HG02938 (cell line): Measurements from ENCODE around the gene LPCAT1.
"Not testable (repeated sequence)": the region's sequence is repeated elsewhere in the genome, so short reads cannot be mapped to it uniquely, and the experiment has no call there.

Experiments used
- ATAC-seq: cut with Tn5 transposase; IDR thresholded peaks from one replicate; pipeline ENCODE4 v1.9.1; 2021; ENCODE audit warnings: mild to moderate bottlenecking, moderate library complexity; ENCODE audit not compliant: unreplicated experiment

The LPCAT1 gene

DNA sequence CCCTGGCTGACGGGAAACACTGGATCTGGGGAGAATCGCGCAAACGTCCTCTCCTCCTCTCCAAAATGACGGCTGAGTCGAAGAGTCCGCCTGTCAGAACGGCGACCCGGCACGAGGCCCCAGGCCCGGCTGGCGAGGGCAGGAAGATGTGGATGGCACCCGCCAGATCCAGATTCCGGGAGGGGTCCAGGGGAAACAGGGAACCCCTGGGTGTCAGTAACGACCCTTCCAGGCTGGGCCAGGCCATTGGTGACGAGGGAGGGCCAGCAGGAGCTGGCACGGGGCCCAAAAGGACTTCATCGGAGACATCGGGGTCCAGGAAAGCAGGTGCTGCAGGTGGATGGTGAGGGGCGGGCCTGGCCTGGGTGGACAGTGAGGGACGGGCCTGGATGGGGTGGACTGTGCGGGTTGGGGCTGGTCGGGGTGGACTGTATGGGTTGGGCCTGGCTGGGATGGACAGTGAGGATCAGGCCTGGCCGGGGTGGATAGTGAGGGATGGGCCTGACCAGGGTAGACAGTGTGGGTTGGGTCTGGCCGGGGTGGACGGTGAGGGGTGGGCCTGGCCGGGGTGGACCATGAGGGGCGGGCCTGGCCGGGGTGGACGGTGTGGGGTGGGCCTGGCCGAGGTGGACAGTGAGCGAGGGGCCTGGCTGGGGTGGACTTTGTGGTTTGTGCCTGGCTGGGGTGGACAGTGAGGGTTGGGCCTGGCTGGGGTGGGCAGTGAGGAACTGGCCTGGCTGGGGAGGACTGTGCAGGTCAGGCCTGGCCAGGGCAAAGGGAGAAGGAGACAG is 92.5 kb downstream of the LPCAT1 start:
- no peak for ATAC-seq

DNA sequence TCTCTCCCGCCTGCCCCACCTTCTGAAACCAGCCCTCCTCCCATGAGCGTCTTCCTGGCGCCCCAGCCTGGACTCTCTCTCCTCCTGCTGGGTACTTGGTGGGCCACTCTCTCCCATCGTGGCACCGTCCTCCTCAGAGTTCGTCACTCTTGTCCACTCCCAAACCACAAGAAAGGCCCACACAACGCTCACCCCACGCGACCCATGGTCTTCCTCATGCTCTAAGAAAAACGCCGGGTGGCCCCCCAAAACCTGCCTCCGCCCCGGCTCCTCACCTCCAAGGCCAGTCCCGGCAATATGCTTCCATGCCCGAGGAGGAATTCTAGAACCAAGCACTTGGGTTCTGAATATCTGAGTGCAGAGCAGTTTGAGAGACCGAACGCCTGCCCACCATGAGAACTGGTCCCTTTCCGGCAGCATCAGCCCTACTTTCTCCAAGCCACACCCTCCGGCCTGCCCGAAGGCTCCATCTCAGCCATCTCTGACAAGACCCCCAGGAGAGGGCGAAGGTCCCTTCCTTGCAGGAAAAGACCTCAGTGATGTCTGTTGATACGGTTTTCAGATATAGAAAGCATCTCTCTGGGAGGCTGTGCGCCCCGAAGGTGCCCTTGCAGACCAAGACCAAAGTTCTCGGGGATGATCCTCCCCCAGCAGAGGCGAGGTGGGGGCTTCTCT is 93.5 kb downstream of the LPCAT1 start:
- ATAC-seq = no peak

DNA sequence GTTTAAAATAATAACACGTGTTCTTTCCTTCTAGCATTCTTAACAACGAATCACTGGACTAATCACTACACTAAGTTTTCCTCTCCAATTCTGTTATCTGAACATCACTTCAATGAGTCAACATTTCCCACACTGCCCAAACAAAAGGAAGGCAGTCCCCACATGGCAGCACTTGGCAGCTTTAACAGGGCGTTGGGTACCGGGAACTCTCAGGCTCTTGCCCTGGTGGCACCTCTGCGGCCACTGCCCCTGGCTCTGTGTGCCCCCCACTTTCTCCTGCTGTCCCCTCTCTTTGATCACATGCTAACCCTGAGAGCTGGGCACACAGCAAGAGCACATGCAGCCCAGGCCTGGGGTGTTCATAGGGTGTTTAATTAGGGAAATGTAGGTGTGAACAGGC is 94.3 kb downstream of the LPCAT1 start:
- no peak for ATAC-seq

DNA sequence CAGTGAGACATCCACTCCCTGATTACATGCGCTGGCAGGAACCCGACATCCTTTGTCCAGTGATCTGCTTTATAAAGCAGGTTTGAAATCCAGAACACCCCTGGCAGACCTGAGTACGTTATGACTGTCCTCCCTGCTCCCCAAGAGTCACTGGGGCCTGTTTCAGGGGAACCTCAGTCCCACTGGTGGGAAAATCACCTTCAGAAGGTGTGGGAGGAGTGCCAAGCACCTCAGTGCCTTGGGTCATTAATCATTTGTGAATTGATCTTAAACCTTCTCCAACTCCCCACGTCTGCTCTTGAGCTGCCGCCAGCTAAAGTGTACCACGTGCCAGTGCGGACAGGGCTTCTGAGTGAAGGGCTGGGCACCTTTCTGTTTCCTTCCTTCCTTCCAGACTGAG is 94.7 kb downstream of the LPCAT1 start:
- no peak for ATAC-seq

DNA sequence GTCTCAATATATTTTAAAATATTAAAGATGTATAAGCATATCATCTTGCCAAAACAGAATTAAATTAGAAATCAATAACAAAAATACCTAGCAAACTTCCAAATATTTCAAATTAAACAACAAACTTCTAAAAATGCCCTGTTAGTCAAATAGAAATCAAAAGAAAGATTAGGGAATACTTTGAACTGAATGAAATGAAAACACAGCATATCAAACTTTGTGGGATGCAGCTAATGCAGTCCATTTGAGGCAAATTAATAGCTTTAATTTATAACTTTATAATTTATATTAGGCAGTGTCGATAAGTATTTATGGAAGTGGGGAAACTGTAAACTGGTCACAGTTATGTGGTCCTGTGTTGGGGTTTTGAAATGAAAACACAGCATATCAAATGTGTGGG is 95.7 kb downstream of the LPCAT1 start:
- ATAC-seq = no peak

DNA sequence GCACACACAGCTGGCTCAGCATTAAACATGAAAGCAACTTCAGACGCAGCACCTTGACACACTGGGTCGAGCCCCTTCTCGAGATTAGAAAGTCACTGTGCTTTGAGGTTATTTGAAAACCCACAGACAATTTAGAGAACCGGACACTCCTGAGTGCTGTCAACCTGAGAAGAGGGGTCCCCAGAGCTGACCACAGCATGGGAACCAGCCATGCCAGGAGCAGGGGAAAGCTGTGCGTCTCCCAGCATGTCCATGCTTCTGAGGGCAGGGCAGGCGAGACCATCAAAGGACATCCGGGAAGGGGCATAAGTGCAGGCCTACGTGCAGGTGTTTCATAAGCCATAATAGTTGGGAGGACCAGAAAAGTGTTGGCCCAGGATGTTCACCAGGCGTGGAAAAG is 99.0 kb downstream of the LPCAT1 start:
- no peak for ATAC-seq

DNA sequence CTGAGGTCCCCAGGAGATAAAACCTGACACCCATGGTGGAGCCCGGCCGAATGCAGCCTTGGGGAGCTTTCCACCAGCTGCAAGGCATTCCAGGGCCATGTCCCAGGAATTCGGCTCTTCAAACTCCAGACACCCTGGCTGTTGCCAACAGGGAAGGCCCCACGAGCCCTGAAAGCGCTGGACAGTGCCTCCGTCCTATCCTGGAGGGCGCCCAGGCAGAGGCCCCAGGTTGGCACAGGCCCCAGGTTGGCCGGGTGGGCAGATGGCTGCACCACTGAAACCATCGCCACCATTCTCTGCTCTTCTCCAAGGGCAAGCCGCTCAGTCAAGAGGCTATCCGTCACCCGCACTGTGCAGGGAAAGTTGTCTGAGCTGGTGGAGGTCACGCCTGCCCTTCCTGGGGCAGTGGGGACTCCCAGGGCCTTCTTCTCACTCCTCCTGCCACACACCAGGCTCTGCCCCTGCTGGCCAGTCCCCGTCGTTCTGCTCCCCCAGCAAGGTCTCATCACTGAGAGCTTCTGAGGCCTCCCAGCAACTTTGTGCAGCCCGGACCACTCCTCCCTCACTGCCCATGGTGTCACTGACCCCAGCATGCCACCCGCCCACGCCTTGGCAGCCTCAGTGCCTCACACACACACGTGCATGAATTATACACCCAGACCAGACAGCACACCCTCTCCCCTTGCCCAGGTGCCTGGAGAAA is 99.7 kb downstream of the LPCAT1 start:
- ATAC-seq = no peak

DNA sequence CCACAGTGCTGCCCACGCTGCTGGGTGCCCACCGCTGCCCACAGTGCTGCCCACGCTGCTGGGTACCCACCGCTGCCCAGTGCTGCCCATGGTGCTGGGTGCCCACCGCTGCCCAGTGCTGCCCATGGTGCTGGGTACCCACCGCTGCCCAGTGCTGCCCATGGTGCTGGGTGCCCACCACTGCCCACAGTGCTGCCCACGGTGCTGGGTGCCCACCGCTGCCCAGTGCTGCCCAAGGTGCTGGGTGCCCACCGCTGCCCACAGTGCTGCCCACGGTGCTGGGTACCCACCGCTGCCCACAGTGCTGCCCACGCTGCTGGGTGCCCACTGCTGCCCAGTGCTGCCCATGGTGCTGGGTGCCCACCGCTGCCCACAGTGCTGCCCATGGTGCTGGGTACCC is 101.2 kb downstream of the LPCAT1 start:
- ATAC-seq = not testable (repeated sequence)

DNA sequence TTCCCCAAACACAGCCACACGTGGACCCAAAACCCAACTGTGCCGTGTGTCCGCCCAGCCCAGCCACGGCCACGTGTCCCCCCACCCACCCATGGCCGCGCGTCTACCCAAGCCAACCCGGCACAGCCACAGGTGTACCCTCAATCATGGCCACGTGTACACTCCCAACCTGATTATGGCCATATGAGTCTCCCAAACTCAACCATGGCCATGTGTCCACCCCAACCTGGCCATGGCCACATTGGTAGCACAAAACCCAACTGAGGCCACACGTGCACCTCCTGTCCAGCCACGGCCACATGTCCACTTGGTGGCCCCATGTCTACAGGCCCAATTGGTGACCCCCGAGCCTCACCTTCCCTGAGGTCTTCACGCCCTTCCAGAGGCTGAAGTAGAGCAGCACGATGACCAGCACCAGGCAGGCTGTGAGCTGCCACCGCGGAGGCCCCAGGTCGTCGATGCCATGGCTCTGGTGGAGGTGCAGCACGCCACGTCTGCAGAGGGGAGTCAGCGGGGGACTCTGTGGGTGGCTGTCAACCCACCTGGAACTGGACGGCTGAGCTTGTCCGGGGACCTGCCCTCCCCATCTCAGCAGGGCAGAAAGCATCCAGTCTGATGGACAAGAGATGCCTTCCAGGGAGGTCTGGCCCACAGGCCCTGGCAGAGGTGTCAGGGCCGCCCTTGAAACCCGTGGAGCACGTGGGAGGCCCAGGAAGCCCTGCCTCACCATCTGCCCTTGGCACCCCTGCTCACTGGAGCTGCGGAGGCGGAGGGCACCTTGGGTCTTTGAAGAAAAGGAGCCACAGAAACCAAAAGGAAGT is 102.0 kb downstream of the LPCAT1 start:
- no peak for ATAC-seq

DNA sequence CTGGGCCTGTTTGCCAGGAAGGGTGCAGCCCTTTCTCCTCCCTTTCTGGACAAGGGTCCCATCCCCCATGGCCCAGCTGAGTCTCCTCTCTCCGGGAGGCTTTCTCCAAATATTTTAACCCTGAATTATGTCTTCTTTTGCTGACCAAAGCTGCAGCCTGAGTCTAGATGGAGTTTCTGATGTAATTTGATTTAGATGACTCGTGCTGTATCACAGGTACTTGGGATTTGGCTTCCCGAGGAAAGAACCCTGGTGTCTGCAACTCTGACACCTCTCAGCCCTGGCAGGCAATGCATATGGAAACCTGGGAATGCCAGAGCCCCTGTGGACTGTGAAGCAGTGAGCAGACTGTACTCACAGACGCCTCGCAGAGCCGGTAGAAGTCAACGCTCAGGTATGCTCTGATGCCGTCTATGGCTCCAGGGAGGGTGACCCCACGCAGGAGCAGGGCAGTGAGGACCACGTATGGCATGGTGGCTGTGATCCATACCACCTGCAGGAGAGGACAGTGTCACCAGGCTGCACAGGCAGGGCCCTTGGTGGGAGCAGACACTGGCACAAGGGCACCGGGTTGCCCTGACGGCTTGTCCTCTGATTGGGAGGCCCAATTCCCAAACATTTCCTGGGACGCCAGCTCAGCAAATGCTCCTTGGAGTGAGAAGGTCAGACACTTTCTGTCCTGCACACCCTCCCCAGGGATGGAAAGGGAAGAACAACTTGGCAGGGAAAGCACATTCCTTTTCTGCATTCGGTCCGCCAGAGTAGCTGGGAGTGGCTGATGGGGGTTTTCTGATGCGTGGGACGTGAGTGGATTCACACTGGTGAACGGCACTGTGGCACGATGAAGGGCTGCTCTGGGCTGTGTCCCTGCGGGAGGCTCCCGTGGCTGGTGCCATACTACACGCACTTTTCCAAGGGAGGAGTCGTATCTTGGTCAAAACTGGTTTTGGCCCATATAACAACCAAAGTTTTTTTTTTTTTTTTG is 103.3 kb downstream of the LPCAT1 start:
- no peak for ATAC-seq

DNA sequence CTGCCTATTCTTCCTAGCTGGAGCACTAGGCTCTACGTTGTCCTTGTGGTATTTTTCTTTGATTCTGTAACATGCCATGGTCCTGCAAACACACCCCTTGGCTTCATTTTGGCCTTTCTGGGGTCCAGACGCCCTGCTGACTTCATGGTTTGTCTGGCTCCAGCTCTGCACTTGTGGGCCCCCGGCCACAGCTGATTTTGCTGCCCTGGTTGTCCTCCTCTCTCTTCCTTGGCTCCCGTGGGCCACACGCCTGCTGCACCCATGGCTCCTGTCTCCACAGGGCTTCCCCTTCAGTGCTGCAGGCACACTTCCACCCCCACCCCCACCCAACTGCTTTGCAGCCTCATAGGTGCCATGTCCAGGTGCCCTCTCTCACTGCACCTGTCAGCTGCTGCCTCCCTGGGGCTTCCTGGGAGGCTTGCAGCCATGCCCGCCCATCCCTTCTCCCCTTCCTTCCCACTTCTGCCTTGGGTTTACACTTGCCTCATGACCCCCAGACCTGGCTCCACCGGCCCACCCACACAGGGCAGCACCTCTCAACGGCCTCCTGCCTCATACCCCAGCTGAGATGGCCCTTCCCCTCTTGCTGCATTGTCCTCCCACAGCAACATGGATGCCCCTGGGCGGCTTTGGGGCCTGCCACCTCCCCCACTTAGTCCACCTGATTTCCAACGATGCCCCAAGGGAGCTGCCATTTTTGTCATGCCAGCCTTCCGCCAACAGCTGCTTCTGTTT is 104.1 kb downstream of the LPCAT1 start:
- ATAC-seq = no peak

DNA sequence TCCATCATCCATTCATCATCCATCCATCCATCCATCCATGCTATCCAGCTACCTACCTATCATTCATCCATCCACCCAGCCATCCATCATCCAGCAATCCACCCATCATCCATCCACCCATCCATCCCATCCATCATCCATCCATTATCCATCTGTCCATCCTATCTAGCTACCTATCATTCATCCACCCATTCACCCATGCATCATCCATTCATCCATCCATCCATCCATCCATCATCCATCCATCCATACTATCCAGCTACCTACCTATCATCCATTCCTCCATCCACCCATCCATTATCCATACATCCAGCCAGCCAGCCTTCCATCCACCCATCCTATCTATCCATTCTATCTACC is 104.9 kb downstream of the LPCAT1 start:
- no peak for ATAC-seq

DNA sequence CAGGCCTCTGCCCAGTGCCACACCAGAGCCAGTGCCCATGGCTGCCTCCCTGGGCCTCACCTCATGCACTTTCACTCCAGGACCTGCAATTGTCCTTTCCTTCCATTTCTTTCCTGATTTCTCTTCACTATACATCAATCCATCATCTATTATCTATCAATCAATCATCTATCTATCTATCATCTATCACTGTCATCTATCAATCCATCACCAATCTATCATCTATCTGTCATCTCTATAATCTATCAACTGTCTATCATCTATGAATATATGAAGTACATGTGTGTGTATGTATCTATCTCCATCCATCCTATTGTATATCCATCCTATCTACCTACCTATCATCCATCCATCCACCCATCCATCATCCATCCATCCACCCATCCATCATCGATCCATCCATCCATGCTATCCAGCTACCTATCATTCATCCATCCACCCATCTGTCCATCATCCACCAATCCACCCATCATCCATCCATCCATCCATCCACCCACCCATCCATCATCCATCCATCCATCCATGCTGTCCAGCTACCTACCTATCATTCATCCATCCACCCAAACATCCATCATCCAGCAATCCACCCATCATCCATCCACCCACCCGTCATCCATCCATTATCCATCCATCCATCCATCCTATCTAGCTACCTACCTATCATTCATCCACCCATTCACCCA is 105.4 kb downstream of the LPCAT1 start:
- ATAC-seq = no peak

DNA sequence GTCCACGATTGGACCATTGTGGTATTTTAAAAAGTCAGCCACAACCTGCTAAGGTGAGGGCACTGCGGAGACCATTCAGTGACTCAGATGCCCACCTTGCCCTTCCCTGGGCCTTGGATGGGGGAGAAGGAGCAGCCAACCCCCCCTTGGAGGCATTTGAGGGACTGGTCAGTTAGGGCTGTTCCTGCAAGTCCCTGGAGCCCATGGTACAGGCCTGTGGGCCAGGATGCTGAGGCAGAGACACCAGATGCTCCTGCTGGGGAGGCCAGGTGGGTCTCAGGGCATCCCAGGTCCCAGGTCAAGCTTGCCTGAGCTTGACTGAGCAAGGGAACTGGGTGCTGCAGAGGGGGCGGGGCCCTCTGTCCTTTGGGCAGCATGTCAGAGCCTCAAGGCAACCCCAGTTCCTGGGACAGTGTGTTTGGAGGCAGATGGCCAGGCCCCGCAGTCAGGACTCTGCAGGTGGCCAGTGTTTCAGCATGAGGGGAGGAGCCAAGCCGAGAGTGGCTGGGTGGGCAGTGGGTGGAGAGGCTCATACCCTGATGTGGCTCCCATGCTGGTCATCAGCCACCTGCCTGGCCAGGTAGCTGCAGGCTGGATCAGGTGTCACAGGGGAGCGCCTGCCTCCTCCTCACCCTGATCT is 106.1 kb downstream of the LPCAT1 start:
- ATAC-seq = no peak

DNA sequence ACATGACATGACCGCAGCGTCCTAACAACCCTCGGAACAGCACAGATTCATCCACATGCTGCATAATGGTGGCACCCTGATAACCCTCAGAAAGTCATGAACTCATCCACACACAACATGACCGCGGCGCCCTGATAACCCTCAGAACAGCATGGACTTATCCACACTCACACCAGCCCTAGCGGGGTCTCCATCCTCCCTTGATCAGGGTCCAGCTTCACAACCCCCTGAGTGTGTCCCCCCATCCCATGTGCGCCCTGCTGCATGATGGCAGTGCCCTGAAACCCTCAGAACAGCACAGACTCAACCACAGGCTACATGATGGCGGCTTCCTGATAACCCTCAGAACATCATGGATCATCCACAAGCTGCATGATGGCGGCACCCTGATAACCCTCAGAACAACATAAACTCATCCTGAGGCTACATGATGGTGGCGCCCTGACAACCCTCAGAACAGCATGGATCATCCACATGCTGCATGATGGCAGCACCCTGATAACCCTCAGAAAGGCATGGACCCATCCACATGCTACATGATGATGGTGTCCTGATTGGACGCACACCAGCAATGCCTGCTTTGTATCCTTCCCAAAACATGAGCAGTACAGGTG is 106.8 kb downstream of the LPCAT1 start:
- no peak for ATAC-seq

DNA sequence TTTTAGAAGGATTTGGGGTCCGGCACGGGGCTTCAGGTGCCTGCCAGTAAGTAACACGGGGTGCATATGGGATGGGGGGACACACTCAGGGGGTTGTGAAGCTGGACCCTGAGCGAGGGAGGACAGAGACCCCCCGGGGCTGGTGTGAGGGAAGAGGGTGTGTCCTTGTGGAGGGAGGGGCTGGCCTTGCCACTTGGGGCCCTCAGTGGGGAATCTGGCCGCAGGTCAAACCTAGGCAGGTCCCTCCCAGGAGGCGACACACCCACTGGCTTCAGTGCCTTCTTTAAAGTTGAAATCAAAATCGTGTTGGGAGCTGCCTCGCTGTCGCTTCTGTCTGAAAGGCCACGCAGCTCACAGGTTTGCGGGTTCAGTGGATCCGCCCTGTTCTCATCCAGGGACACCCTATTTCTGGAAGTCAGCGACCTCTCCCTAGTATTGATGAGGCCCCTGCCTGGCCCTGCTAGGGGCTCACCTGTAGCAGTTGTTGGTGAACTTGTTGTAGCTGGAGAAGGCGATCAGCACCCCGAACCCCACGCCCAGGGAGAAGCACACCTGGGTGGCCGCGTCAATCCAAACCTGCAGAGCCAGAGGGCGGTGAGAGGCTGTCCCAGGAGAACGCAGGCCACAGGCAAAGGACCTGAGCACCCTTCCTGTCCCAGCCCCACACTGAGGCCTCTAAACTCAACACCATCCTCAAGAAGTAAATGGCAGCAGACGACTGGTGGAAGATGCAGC is 108.0 kb downstream of the LPCAT1 start:
- ATAC-seq = no peak

DNA sequence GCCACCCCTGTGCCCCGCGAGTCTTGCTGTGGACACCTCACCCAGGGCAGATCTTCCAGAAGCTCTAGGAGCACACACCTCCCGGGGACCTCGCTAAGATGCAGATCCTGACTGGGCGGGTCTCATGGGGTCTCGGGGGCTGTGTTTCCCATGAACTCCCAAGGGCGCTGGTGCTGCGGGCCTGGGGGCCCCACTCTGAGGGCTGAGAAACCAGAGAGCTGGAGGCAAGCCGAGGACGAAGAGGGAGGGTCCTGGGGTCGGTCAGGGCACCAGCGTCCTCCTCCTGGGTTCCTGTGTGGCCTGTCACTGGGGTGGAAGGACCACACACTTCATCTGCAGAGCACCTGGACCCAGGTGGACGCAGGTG is 108.7 kb downstream of the LPCAT1 start:
- ATAC-seq = no peak
